Smooth muscle cell (in vitro differentiated cells): Measurements from ENCODE around the gene KIF5C. TPM values are rescaled to one million over a fixed set of nuclear protein-coding genes. Genes with fewer than 3 reads are reported as not detected.

Source experiments
- DNase-seq: peaks from one replicate; lab custom pipeline; 2025; ENCODE audit not compliant: unreplicated experiment; lab: John Stamatoyannopoulos, UW
- H2AFZ ChIP-seq: fragments of 200-600 bp; sonication (generic); 2 replicates; pipeline ENCODE4 v1.6.0; 2016; ENCODE audit warnings: antibody characterized with exemption, low read depth, mild to moderate bottlenecking
- H3F3A ChIP-seq: fragments of 200-600 bp; sonication (generic); 2 replicates; pipeline ENCODE4 v1.6.0; 2017; ENCODE audit warnings: antibody characterized with exemption, low read depth
- H3K27ac ChIP-seq: fragments of 200-600 bp; sonication (generic); 2 replicates; pipeline ENCODE4 v1.5.1; 2016; ENCODE audit warnings: low read depth, mild to moderate bottlenecking
- H3K27me3 ChIP-seq: fragments of 200-600 bp; sonication (generic); 2 replicates; pipeline ENCODE4 v1.6.1; 2016; ENCODE audit warnings: low read depth, mild to moderate bottlenecking
- H3K36me3 ChIP-seq: fragments of 200-600 bp; sonication (generic); 2 replicates; pipeline ENCODE4 v1.5.1; 2016; ENCODE audit warnings: low read depth
- H3K4me1 ChIP-seq: fragments of 200-600 bp; sonication (generic); 2 replicates; pipeline ENCODE4 v1.5.1; 2016; ENCODE audit warnings: low read depth
- H3K4me2 ChIP-seq: fragments of 200-600 bp; sonication (generic); 2 replicates; pipeline ENCODE4 v1.6.0; 2016; ENCODE audit warnings: mild to moderate bottlenecking
- H3K4me3 ChIP-seq: fragments of 200-600 bp; sonication (generic); 2 replicates; pipeline ENCODE4 v1.5.1; 2016; ENCODE audit warnings: mild to moderate bottlenecking
- H3K79me2 ChIP-seq: fragments of 200-600 bp; sonication (generic); 2 replicates; pipeline ENCODE4 v1.6.0; 2016; ENCODE audit warnings: low read depth, mild to moderate bottlenecking
- H3K9ac ChIP-seq: fragments of 200-600 bp; sonication (generic); 2 replicates; pipeline ENCODE4 v1.6.0; 2016; ENCODE audit warnings: low read depth
- H3K9me3 ChIP-seq: fragments of 200-600 bp; sonication (generic); replicated peaks from 2 replicates; pipeline ENCODE4 v1.5.1; 2016; ENCODE audit warnings: low read depth
- H4K20me1 ChIP-seq: fragments of 200-600 bp; sonication (generic); 2 replicates; pipeline ENCODE4 v1.6.0; 2016; ENCODE audit warnings: low read depth
- CTCF ChIP-seq: fragments of 200-600 bp; sonication (generic); IDR thresholded peaks from 2 replicates; pipeline ENCODE4 v1.5.1; 2017; ENCODE audit warnings: borderline replicate concordance, mild to moderate bottlenecking, antibody characterized with exemption; ENCODE audit not compliant: insufficient read depth, poor library complexity, severe bottlenecking
- WGBS: methylation state at CpG from one replicate; pipeline ENCODE4 v1.1.7; 2016; ENCODE audit warnings: low lambda C conversion rate; 5-methylcytosine and 5-hydroxymethylcytosine counted together
- polyA plus RNA-seq: library from polyadenylated mRNA; unstranded; fragments of >200 nt; fragmentation: Nextera tagmentation; extraction: Ambion mirVana; gene quantifications from 2 replicates; pipeline ENCODE4 v1.2.1, GENCODE V29; 2016
- total RNA-seq: library from RNA; depleted of rRNA; stranded (reverse); fragments of >200 nt; gene quantifications from 2 replicates; pipeline ENCODE4 v1.2.3, GENCODE V29; 2014

Gene KIF5C
- total and polyA plus RNA-seq, 2 experiments from 2014 or later: 0.09 to 1.4 TPM

GRCh38 chr2:149063177-149063576, 188.2 kb downstream of the KIF5C start:
- no peak overlapping the region for H3K9ac ChIP-seq

GRCh38 chr2:149064365-149064841, 189.4 kb downstream of the KIF5C start:
- TF ChIP-seq CTCF: no peak
- no peak overlapping the region for H3K27ac ChIP-seq
- no peaks in the 10 kb centered on the region for H4K20me1 ChIP-seq
- WGBS: 8% methylated on average over 3 of the region's 3 CpGs
- DNase-seq: no peak
- H3K27me3 ChIP-seq: peaks cover 3% of the 10 kb centered on the region
- no peak overlapping the region for H3K9ac ChIP-seq
- no peak overlapping the region for H3K4me3 ChIP-seq
- H3K4me2 ChIP-seq: no peak overlapping the region
- H3K4me1 ChIP-seq: no peaks in the 10 kb centered on the region
- no peak overlapping the region for H2AFZ ChIP-seq
- no peaks in the 10 kb centered on the region for H3F3A ChIP-seq
- no peaks in the 10 kb centered on the region for H3K36me3 ChIP-seq
- no peaks in the 10 kb centered on the region for H3K9me3 ChIP-seq
- peaks cover 4% of the 10 kb centered on the region for H3K79me2 ChIP-seq

More at GRCh38 chr2:149063177-149063576, 188.2 kb downstream of the KIF5C start:
- no peaks in the 10 kb centered on the region for H3F3A ChIP-seq
- no peaks in the 10 kb centered on the region for H3K9me3 ChIP-seq
- peaks cover 3% of the 10 kb centered on the region for H3K27me3 ChIP-seq
- no peak for DNase-seq
- H3K79me2 ChIP-seq: peaks cover 4% of the 10 kb centered on the region
- no peak for TF ChIP-seq CTCF
- no peaks in the 10 kb centered on the region for H4K20me1 ChIP-seq
- H3K4me1 ChIP-seq: no peaks in the 10 kb centered on the region
- no peaks in the 10 kb centered on the region for H3K36me3 ChIP-seq
- WGBS: 56% methylated on average over 4 of the region's 4 CpGs
- H3K4me2 ChIP-seq: no peak overlapping the region
- no peak overlapping the region for H2AFZ ChIP-seq
- no peak overlapping the region for H3K27ac ChIP-seq
- H3K4me3 ChIP-seq: no peak overlapping the region

GRCh38 chr2:149064856-149065630, 190.0 kb downstream of the KIF5C start:
- no peak for DNase-seq
- Histone ChIP-seq H3K36me3 (no peaks in the 10 kb centered on the region), H3K9me3 (no peaks in the 10 kb centered on the region), H2AFZ (no peak overlapping the region), H3K4me1 (no peaks in the 10 kb centered on the region), H3F3A (no peaks in the 10 kb centered on the region), H3K4me2 (no peak overlapping the region), H3K9ac (no peak overlapping the region), H3K27me3 (peaks cover 3% of the 10 kb centered on the region), H3K4me3 (no peak overlapping the region), H3K27ac (no peak overlapping the region), H3K79me2 (peaks cover 4% of the 10 kb centered on the region), H4K20me1 (no peaks in the 10 kb centered on the region)
- no peak for TF ChIP-seq CTCF
- WGBS: 79% methylated on average over 5 of the region's 5 CpGs
